Measurements from ENCODE around the gene CTDNEP1. TPM values are rescaled to one million over a fixed set of nuclear protein-coding genes. Genes with fewer than 3 reads are reported as not detected.

Gene CTDNEP1
- total RNA-seq, result 10 to 100 TPM; 44.4 to 47.9 TPM
- 100 to 1,000 TPM; 177 to 181 TPM for polyA plus RNA-seq (ENCODE audit: insufficient read length in 2 of 2)
- long read RNA-seq, donor 1, transcript CTDNEP1-210 (8 exons, 1,708 nt), result major isoform, 51 of 68 reads
- long read RNA-seq, donor 1, partial matches to known transcripts, result 14 of 68 reads
- long read RNA-seq, donor 1, other reads (novel, unspliced or antisense), result 0 of 68 reads
- long read RNA-seq, donor 2, transcript CTDNEP1-210 (8 exons, 1,708 nt), result major isoform, 14 of 39 reads
- long read RNA-seq, donor 2, partial matches to known transcripts, result 23 of 39 reads
- long read RNA-seq, donor 2, other reads (novel, unspliced or antisense), result 0 of 39 reads
- long read RNA-seq, donor 3, transcript CTDNEP1-210 (8 exons, 1,708 nt), result major isoform, 25 of 46 reads
- long read RNA-seq, donor 3, partial matches to known transcripts, result 18 of 46 reads
- long read RNA-seq, donor 3, other reads (novel, unspliced or antisense), result 0 of 46 reads
- long read RNA-seq, donor 4, transcript CTDNEP1-210 (8 exons, 1,708 nt), result major isoform, 32 of 42 reads
- long read RNA-seq, donor 4, partial matches to known transcripts, result 8 of 42 reads
- long read RNA-seq, donor 4, other reads (novel, unspliced or antisense), result 0 of 42 reads

- Histone ChIP-seq H3K27me3 (ENCODE audit: control insufficient read depth, insufficient read depth, low read length) (no peaks in the 10 kb centered on the region), H3K4me1 (ENCODE audit: control insufficient read depth, insufficient read depth, low read length) (peaks cover 31% of the 10 kb centered on the region), H3K4me3 (ENCODE audit: low read depth, low read length) (peak within 1 kb of the TSS; percentile 98), H3K9me3 (ENCODE audit: control insufficient read depth, insufficient read depth, low read length) (no peaks in the 10 kb centered on the region), H3K27ac (ENCODE audit: low read depth, low read length) (peak within 1 kb of the TSS; percentile 100), H3K36me3 (ENCODE audit: control insufficient read depth, insufficient read depth, low read length) (peaks cover 27% of the 10 kb centered on the region)
- under 1% methylated on average over 37 of the region's 41 CpGs for WGBS (ENCODE audit: insufficient coverage)
- DNase-seq (ENCODE audit: low read depth in 4 of 6, low spot score in 6 of 6), result peak; percentile 99 to 100 (median 100)
Measured at GRCh38 chr17:7251661-7252175, at the start of gene CTDNEP1. Gene CTDNEP1, minus strand, starts transcription at chr17:7251734. Its CDS starts 438 bp downstream, at chr17:7251296.

- Histone ChIP-seq H3K36me3 (ENCODE audit: control insufficient read depth, insufficient read depth, low read length) (no peaks in the 10 kb centered on the region), H3K4me3 (ENCODE audit: low read depth, low read length) (no peak overlapping the region), H3K9me3 (ENCODE audit: control insufficient read depth, insufficient read depth, low read length) (no peaks in the 10 kb centered on the region), H3K27me3 (ENCODE audit: control insufficient read depth, insufficient read depth, low read length) (peaks cover 50% of the 10 kb centered on the region), H3K27ac (ENCODE audit: low read depth, low read length) (no peak overlapping the region), H3K4me1 (ENCODE audit: control insufficient read depth, insufficient read depth, low read length) (peaks cover 35% of the 10 kb centered on the region)
- WGBS (ENCODE audit: insufficient coverage), result 3% methylated on average over 50 of the region's 51 CpGs
- peak in 2 of 6 donors; percentile 86 to 89 for DNase-seq (ENCODE audit: low read depth in 4 of 6, low spot score in 6 of 6)
Measured at GRCh38 chr17:7296189-7296861, 44.8 kb upstream of the CTDNEP1 start.

GRCh38 chr17:7295230-7296180, 44.0 kb upstream of the CTDNEP1 start:
- H3K36me3 ChIP-seq (ENCODE audit: control insufficient read depth, insufficient read depth, low read length), result no peaks in the 10 kb centered on the region
- no peak overlapping the region for H3K27ac ChIP-seq (ENCODE audit: low read depth, low read length)
- peaks cover 35% of the 10 kb centered on the region for H3K4me1 ChIP-seq (ENCODE audit: control insufficient read depth, insufficient read depth, low read length)
- peak in 1 of 6 donors; percentile 24 for DNase-seq (ENCODE audit: low read depth in 4 of 6, low spot score in 6 of 6)
- no peaks in the 10 kb centered on the region for H3K9me3 ChIP-seq (ENCODE audit: control insufficient read depth, insufficient read depth, low read length)
- peaks cover 55% of the 10 kb centered on the region for H3K27me3 ChIP-seq (ENCODE audit: control insufficient read depth, insufficient read depth, low read length)
- H3K4me3 ChIP-seq (ENCODE audit: low read depth, low read length), result no peak overlapping the region
- WGBS (ENCODE audit: insufficient coverage), result 43% methylated on average over 37 of the region's 42 CpGs

GRCh38 chr17:7294614-7295153, 43.1 kb upstream of the CTDNEP1 start, which contains the start of gene YBX2:
Gene YBX2, minus strand, starts transcription at chr17:7294639. Its CDS starts 139 bp downstream, at chr17:7294500.
- peak in 2 of 6 donors; percentile 72 to 93 for DNase-seq (ENCODE audit: low read depth in 4 of 6, low spot score in 6 of 6)
- H3K4me1 ChIP-seq (ENCODE audit: control insufficient read depth, insufficient read depth, low read length), result peaks cover 35% of the 10 kb centered on the region
- no peaks in the 10 kb centered on the region for H3K36me3 ChIP-seq (ENCODE audit: control insufficient read depth, insufficient read depth, low read length)
- peaks cover 59% of the 10 kb centered on the region for H3K27me3 ChIP-seq (ENCODE audit: control insufficient read depth, insufficient read depth, low read length)
- no peak within 1 kb of the TSS for H3K27ac ChIP-seq (ENCODE audit: low read depth, low read length)
- 0% methylated on average over 51 of the region's 57 CpGs for WGBS (ENCODE audit: insufficient coverage)
- H3K4me3 ChIP-seq (ENCODE audit: low read depth, low read length), result peak within 1 kb of the TSS; percentile 16
- no peaks in the 10 kb centered on the region for H3K9me3 ChIP-seq (ENCODE audit: control insufficient read depth, insufficient read depth, low read length)

DNA sequence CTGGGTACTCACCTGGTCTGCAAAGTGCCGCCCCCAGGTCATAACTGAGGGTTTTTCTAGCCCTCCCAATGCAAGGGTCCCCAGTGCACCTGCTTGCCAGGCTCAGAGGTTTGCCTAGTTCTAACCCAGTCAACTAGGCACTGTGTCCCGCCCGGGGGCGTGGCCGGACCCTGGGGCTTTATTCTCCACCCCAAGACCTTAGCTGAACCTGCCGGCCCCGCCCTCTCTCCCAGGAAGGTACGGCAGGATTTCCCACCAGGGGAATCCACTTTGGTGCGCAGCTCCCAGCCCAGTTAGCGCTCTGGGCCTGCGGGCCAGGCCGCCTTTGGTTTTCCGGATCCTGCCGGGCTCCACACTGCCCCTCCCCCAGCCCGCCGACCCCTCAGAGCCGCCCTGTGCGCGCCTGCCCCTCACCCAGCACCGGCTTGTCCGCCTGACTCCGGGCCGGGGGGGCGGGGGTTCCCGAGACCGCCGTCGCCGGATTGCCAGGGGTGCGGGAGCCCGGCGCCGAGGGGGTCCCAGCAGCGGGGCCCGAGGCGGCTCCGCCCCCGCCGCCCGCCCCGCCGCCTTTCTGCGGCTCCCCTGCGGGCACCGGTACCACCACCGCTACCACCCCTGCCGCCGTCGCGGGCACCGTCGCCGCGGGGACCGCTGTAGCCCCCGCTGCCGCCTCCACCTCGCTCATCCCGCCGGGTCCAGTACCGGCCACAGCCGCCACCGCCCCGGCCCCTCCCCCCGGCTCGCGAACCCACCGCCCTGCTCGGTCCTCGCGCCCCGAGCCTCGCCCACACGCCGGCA, 42.5 kb upstream of the CTDNEP1 start:
- H3K4me3 ChIP-seq (ENCODE audit: low read depth, low read length), result peak overlapping the region; percentile 16
- H3K27me3 ChIP-seq (ENCODE audit: control insufficient read depth, insufficient read depth, low read length), result peaks cover 59% of the 10 kb centered on the region
- 1% methylated on average over 75 of the region's 75 CpGs for WGBS (ENCODE audit: insufficient coverage)

DNA sequence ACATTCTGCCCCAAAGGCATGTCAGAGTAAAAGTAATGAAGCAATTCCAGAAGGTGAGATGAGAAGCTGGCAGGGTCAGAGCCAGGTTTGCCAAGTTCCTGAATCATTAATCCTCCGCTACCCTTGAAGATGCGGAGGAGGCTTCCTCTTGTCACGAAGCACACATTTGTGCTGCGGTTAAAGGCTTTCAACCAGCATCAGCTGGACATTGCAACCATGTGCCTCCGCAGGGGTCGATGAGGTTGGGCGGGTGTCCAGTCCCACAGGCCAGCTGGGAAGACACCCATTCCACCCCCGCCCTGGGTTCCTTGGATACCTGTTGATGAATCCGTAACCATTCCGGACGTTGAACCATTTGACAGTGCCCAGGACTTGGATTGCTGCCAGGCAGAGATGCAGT, 41.6 kb upstream of the CTDNEP1 start:
- DNase-seq (ENCODE audit: low read depth in 4 of 6, low spot score in 6 of 6), result no peak
- Histone ChIP-seq H3K36me3 (ENCODE audit: control insufficient read depth, insufficient read depth, low read length) (no peaks in the 10 kb centered on the region), H3K27me3 (ENCODE audit: control insufficient read depth, insufficient read depth, low read length) (peaks cover 59% of the 10 kb centered on the region), H3K4me1 (ENCODE audit: control insufficient read depth, insufficient read depth, low read length) (peaks cover 35% of the 10 kb centered on the region), H3K4me3 (ENCODE audit: low read depth, low read length) (no peak overlapping the region), H3K9me3 (ENCODE audit: control insufficient read depth, insufficient read depth, low read length) (no peaks in the 10 kb centered on the region), H3K27ac (ENCODE audit: low read depth, low read length) (no peak overlapping the region)
- 88% methylated on average over 10 of the region's 11 CpGs for WGBS (ENCODE audit: insufficient coverage)

More for the DNA sequence above, 42.5 kb upstream of the CTDNEP1 start:
- no peaks in the 10 kb centered on the region for H3K36me3 ChIP-seq (ENCODE audit: control insufficient read depth, insufficient read depth, low read length)
- H3K27ac ChIP-seq (ENCODE audit: low read depth, low read length), result no peak overlapping the region
- peaks cover 35% of the 10 kb centered on the region for H3K4me1 ChIP-seq (ENCODE audit: control insufficient read depth, insufficient read depth, low read length)
- H3K9me3 ChIP-seq (ENCODE audit: control insufficient read depth, insufficient read depth, low read length), result no peaks in the 10 kb centered on the region
- DNase-seq (ENCODE audit: low read depth in 4 of 6, low spot score in 6 of 6), result no peak

DNA sequence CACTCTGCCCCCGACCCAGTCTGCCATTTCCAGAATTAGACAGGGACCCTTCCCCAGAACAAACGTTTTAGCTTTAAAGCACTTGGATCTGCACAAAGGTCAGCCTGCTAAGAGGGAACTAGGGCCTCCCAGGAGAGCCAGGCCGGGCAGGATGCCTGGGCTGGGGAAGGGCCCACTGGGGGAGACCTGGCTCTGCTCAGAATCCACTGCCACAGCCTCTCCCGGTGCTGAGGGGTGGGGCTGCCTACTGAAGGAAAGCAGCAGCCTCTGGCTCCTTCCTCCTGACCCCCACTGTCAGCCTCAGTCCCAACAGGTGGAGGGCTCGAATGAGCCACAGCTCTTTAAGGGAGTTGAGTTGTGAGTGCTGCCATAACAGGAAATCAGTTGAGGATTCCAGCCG, 41.2 kb upstream of the CTDNEP1 start:
- no peaks in the 10 kb centered on the region for H3K36me3 ChIP-seq (ENCODE audit: control insufficient read depth, insufficient read depth, low read length)
- WGBS (ENCODE audit: insufficient coverage), result 8% methylated on average over 2 of the region's 6 CpGs
- DNase-seq (ENCODE audit: low read depth in 4 of 6, low spot score in 6 of 6), result no peak
- no peaks in the 10 kb centered on the region for H3K9me3 ChIP-seq (ENCODE audit: control insufficient read depth, insufficient read depth, low read length)
- H3K4me3 ChIP-seq (ENCODE audit: low read depth, low read length), result no peak overlapping the region
- H3K27ac ChIP-seq (ENCODE audit: low read depth, low read length), result no peak overlapping the region
- peaks cover 35% of the 10 kb centered on the region for H3K4me1 ChIP-seq (ENCODE audit: control insufficient read depth, insufficient read depth, low read length)
- H3K27me3 ChIP-seq (ENCODE audit: control insufficient read depth, insufficient read depth, low read length), result peaks cover 59% of the 10 kb centered on the region

- WGBS (ENCODE audit: insufficient coverage), result 69% methylated on average over 2 of the region's 2 CpGs
- no peak for DNase-seq (ENCODE audit: low read depth in 4 of 6, low spot score in 6 of 6)
- Histone ChIP-seq H3K36me3 (ENCODE audit: control insufficient read depth, insufficient read depth, low read length) (no peaks in the 10 kb centered on the region), H3K27ac (ENCODE audit: low read depth, low read length) (no peak overlapping the region), H3K9me3 (ENCODE audit: control insufficient read depth, insufficient read depth, low read length) (no peaks in the 10 kb centered on the region), H3K27me3 (ENCODE audit: control insufficient read depth, insufficient read depth, low read length) (peaks cover 59% of the 10 kb centered on the region), H3K4me3 (ENCODE audit: low read depth, low read length) (no peak overlapping the region), H3K4me1 (ENCODE audit: control insufficient read depth, insufficient read depth, low read length) (peaks cover 35% of the 10 kb centered on the region)
Measured at GRCh38 chr17:7292194-7292593, 40.7 kb upstream of the CTDNEP1 start.

Measured in spinal cord (tissue), 10 donors.